Brain microvascular endothelial cell (primary cell): ENCODE data around the gene HAS3.

ENCODE experiments used
- DNase-seq: peaks from one replicate; pipeline ENCODE4 v3.0.0-alpha.2; 2020
- H3K27ac ChIP-seq: fragments of 250-450 bp; sonication (Bioruptor Pico); 2 replicates; pipeline ENCODE4 v1.5.1; 2020; ENCODE audit warnings: mild to moderate bottlenecking, moderate library complexity
- H3K27me3 ChIP-seq: fragments of 250-450 bp; sonication (Bioruptor Pico); replicated peaks from 2 replicates; pipeline ENCODE4 v1.5.1; 2020; ENCODE audit warnings: mild to moderate bottlenecking
- H3K36me3 ChIP-seq: fragments of 250-450 bp; sonication (Bioruptor Pico); replicated peaks from 2 replicates; pipeline ENCODE4 v1.5.1; 2020; ENCODE audit warnings: mild to moderate bottlenecking
- H3K4me3 ChIP-seq: 2 replicates; pipeline ENCODE4 v1.5.1; 2011; ENCODE audit warnings: low read depth, mild to moderate bottlenecking, control low read depth, low read length, moderate library complexity
- in situ Hi-C: cut with HindIII; loops from 2 replicates; pipeline ENCODE4 v1.10.0; 2017; ENCODE audit warnings: low sequenced_read_pairs, low pct_ligation_motif_present
- TF ChIP-seq, protein P1 (sequence below): IDR thresholded peaks from 2 replicates; pipeline ENCODE4 v1.5.1; 2011; ENCODE audit warnings: low read depth, mild to moderate bottlenecking, moderate library complexity, low read length, control low read depth, inconsistent platforms; ENCODE audit errors: missing control alignments

HAS3 gene

DNA sequence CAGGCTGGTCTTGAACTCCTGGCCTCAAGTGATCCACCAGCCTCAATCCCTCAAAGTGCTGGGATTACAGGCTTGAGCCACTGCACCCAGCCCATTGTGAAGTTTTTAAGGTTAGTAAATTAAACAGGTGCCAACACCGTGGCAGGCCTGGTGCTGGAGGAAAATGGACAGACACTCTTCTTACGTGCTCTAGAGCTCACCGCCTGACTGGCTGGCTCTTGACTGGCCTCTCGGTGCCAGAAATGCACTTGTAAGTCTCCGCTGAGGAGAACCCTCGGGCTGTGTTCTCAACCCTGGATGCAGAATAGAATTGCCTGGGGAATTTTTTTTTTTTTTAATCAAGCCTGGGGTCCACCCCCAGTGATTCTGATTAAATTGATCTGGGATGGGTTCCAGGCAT, 10.3 kb upstream of the HAS3 start:
- H3K27me3 ChIP-seq: no peaks in the 10 kb centered on the region
- no peak overlapping the region for H3K4me3 ChIP-seq
- H3K27ac ChIP-seq: no peak overlapping the region
- TF ChIP-seq, protein P1, sequence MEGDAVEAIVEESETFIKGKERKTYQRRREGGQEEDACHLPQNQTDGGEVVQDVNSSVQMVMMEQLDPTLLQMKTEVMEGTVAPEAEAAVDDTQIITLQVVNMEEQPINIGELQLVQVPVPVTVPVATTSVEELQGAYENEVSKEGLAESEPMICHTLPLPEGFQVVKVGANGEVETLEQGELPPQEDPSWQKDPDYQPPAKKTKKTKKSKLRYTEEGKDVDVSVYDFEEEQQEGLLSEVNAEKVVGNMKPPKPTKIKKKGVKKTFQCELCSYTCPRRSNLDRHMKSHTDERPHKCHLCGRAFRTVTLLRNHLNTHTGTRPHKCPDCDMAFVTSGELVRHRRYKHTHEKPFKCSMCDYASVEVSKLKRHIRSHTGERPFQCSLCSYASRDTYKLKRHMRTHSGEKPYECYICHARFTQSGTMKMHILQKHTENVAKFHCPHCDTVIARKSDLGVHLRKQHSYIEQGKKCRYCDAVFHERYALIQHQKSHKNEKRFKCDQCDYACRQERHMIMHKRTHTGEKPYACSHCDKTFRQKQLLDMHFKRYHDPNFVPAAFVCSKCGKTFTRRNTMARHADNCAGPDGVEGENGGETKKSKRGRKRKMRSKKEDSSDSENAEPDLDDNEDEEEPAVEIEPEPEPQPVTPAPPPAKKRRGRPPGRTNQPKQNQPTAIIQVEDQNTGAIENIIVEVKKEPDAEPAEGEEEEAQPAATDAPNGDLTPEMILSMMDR: no peak
- no peaks in the 10 kb centered on the region for H3K36me3 ChIP-seq
- in situ Hi-C loops: no loop called here
- DNase-seq: no peak

DNA sequence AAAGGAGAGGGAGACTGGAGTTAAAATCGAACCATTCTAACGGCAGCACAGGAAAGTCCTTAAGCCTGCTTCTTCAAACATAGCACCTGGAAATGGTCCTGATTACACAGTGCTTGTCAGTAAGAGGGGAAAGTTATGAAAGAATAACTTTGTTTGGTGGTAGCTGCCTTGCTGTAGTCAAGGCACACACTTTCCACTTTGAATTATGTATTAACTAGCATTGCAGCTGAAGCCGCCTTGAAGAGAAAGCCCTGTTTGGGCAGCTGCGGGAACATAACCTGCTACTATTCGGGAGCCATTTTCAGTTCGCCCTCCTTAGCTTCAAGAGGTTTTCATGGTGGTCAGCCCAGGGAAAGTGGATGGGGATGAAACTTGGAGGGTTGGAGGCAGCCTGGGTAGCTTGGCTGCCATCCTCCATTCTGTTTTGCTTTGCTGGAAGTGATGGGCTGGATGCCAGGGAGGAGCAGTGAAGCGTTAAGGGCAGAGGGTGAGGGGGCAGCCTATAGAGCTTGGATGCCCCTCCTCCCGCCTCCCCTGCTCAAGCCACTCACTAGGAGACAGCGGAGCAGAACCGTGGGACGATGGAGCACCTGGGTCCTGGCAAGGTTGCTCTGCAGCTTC, 5.3 kb upstream of the HAS3 start:
- TF ChIP-seq, protein P1: no peak
- DNase-seq: no peak
- no peak overlapping the region for H3K4me3 ChIP-seq
- H3K27me3 ChIP-seq: no peaks in the 10 kb centered on the region
- no peak overlapping the region for H3K27ac ChIP-seq
- H3K36me3 ChIP-seq: no peaks in the 10 kb centered on the region
- in situ Hi-C loops: loop anchor here (25.0 kb wide), 2 partner anchors 88 to 188 kb away; no protein-coding TSS in a partner anchor

DNA sequence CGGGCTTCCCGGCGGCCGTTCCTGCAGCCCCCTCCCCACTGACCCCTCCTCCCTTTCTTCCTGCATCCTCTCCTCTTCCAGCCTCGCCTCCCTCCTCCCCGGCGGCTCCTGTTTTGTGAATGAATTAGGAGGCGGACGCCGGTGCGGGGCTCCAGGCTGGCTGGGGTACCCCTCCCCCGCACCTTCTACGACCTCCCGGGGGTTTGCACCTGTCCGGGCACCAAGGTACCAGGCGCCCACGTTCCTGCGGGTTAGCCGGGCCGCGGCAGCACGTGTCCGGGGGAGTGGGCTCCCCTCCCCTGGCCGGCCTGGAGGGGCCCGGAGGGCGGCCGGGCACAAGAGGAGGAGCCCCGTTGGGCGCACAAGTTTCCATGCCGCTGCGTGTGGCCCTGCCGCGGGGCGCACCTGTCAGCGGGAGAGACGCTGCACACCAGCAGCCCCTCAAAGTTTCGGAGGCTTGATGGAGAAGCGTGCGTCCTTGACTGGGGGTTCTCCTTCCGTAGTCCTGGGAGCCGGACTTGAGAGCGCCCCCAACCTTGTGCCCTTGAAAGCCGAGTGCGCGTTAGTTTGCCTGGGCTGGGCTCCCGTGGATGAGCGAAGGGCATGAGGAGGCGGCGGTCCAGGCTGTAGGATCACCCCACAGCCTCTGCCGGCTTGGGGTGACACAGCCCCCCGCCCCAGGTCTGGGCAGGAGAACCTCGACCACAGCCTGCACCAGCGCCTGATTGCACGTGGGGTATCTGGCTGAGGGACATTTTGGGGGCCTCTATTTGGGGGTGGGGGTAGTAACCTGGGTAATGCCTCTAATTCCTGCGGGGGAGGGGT, 1.2 kb downstream of the HAS3 start:
- TF ChIP-seq, protein P1: no peak
- in situ Hi-C loops: loop anchor here (25.0 kb wide), 2 partner anchors 94 to 194 kb away; no protein-coding TSS in a partner anchor
- no peaks in the 10 kb centered on the region for H3K36me3 ChIP-seq
- no peaks in the 10 kb centered on the region for H3K27me3 ChIP-seq
- peak overlapping the region; percentile 48 for H3K4me3 ChIP-seq
- no peak for DNase-seq
- no peak overlapping the region for H3K27ac ChIP-seq

DNA sequence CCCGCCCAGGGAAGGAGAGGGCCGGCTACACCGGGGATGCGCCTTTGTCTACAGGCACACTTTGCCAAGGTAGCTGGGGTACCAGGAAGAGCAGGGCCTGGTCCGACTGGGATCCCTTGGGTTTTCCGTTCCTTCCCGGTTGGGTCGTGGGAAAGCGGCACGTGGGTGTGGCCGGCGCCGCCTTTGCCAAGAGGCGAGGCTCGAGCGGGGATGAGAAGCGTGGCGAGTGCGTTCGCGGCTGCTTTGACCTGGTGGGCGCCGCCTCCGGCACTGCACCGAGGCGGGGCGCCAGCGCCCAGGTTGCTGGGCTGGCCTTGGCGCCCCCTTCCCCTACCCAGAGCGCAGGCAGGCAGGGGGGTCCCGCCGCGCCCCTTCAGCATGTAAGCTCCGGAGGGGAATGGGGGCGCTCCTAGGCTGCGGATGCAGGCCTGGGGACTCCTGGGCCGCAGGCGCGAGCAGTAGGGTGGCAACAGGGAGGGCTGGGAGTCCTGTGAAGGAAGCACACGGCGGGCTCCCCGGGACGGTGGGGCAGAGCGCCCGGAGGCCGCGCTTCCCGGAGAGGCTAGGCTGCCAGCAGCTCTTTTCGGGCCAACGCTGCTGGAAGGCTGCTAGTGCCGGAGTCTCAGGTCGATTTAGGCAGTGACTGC, 2.0 kb downstream of the HAS3 start:
- in situ Hi-C loops: loop anchor here (25.0 kb wide), 2 partner anchors 95 to 195 kb away; no protein-coding TSS in a partner anchor
- Histone ChIP-seq H3K27me3 (no peaks in the 10 kb centered on the region), H3K27ac (no peak overlapping the region), H3K36me3 (no peaks in the 10 kb centered on the region), H3K4me3 (peak overlapping the region; percentile 30)
- DNase-seq: no peak
- TF ChIP-seq, protein P1: no peak

DNA sequence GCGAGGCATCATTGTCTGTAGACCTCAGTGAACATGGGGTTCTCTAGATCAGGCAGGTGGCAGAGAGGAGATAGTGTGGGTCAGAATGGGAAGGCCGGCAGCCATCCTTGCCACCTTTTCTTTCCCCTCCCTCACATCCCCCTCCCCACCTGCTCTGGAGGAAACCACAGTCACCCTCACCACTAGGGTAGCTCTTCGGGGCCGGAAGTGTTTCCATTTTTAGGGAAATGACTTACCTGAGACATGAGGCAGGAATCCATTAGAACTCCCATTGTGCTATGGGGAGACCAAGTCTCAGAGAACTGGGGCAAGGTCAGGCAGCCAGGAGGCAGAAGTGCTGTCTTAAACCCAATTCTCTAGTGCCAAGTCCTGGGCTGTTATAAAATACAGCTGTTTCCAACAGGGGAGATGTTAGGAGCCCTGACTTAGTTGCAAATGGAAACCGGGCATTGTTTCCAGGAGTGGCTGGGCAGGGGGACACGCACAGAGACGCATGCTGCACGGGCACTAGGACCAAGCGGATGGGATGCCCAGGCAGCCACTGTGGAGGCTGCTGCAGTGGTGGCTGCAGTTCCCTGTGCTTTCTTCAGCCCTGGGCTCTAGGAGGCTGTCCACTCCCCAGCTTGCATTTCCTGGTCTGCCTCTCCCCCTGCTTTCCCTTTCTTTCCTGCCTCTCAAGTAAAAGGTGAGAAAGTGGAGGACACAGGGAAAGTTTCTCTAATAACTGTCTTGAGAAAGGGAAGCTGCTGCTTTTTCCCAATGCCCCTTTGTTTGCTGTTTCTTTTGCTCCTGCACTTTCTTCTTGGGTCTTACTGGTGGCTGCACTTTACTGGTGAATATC, 2.8 kb downstream of the HAS3 start:
- H3K4me3 ChIP-seq: no peak overlapping the region
- DNase-seq: no peak
- TF ChIP-seq, protein P1: no peak
- no peak overlapping the region for H3K27ac ChIP-seq
- no peaks in the 10 kb centered on the region for H3K27me3 ChIP-seq
- in situ Hi-C loops: loop anchor here (25.0 kb wide), 2 partner anchors 96 to 196 kb away; no protein-coding TSS in a partner anchor
- H3K36me3 ChIP-seq: no peaks in the 10 kb centered on the region
